Activated T-cell treated with anti-CD3 and anti-CD28 coated beads, Interleukin-2, amount 50 U/mL, for 72 hours (primary cell): ENCODE measurements around the gene VEPH1. TPM values are rescaled to one million over a fixed set of nuclear protein-coding genes. Genes with fewer than 3 reads are reported as not detected.
A peak's percentile ranks its signal among the peaks of the same experiment; 100 is the strongest.

Source experiments
- ATAC-seq, 2 donors: fragments of 150-1000 bp; cut with Tn5 transposase; replicated peaks in 1 of 2; 2 replicates each; pipeline ENCODE4 v1.10.0; 2021; ENCODE audit warnings: moderate library complexity in 2 of 2, mild to moderate bottlenecking in 1 of 2
- DNase-seq, 2 donors: peaks; one replicate each; pipeline ENCODE4 v3.0.0; 2021 to 2022; ENCODE audit warnings: mixed read lengths in 1 of 2
- H3K27ac Mint-ChIP-seq: one replicate; pipeline ENCODE4 v1.8.0; 2022; ENCODE audit warnings: mild to moderate bottlenecking, moderate library complexity, mixed read lengths
- H3K27me3 Mint-ChIP-seq: one replicate; pipeline ENCODE4 v1.8.0; 2022; ENCODE audit warnings: low read depth, mixed read lengths
- H3K36me3 Mint-ChIP-seq, 2 donors: one replicate each; pipeline ENCODE4 v1.8.0; 2022; ENCODE audit warnings: mixed read lengths in 2 of 2, mild to moderate bottlenecking in 1 of 2; ENCODE audit not compliant: insufficient read depth in 2 of 2
- H3K4me1 Mint-ChIP-seq: one replicate; pipeline ENCODE4 v1.8.0; 2022; ENCODE audit warnings: low read depth, mixed read lengths
- H3K4me3 Mint-ChIP-seq, 2 donors: one replicate each; pipeline ENCODE4 v1.8.0; 2022; ENCODE audit warnings: mild to moderate bottlenecking in 2 of 2, mixed read lengths in 2 of 2, moderate library complexity in 2 of 2
- H3K9me3 Mint-ChIP-seq, 2 donors: one replicate each; pipeline ENCODE4 v1.8.0; 2022; ENCODE audit warnings: mixed read lengths in 2 of 2
- total RNA-seq, 2 donors: library from RNA; stranded (reverse); gene quantifications; one replicate each; pipeline ENCODE4 v1.2.3, GENCODE V29; 2022

Gene VEPH1
- not detected for total RNA-seq

- H3K27ac Mint-ChIP-seq: no peak within 1 kb of the TSS
- no peak within 1 kb of the TSS for H3K4me3 Mint-ChIP-seq
- H3K27me3 Mint-ChIP-seq: peaks cover 48% of the 10 kb centered on the region
- peaks cover 8% of the 10 kb centered on the region for H3K4me1 Mint-ChIP-seq
- no peaks in the 10 kb centered on the region for H3K9me3 Mint-ChIP-seq
- ATAC-seq (no peak), DNase-seq (no peak)
- no peaks in the 10 kb centered on the region for H3K36me3 Mint-ChIP-seq
Measured at GRCh38 chr3:157502916-157503595, at the start of gene VEPH1. Gene VEPH1 (minus strand): TSS chr3:157503416. CDS start chr3:157495349, 8,067 bp downstream.

GRCh38 chr3:157551961-157552360 lies 48.7 kb upstream of the VEPH1 start:
- no peak overlapping the region for H3K27ac Mint-ChIP-seq
- peaks cover 33% of the 10 kb centered on the region for H3K27me3 Mint-ChIP-seq
- ATAC-seq (peak; percentile 82 to 93), DNase-seq (peak; percentile 4 to 9)
- H3K9me3 Mint-ChIP-seq: peaks cover 0 to 4% of the 10 kb centered on the region in 2 donors
- peaks cover 5 to 6% of the 10 kb centered on the region in 2 donors for H3K36me3 Mint-ChIP-seq
- peak overlapping the region in 1 of 2 donors; percentile 47 for H3K4me3 Mint-ChIP-seq
- H3K4me1 Mint-ChIP-seq: peaks cover 10% of the 10 kb centered on the region

- peaks cover 31% of the 10 kb centered on the region for H3K27me3 Mint-ChIP-seq
- no peak for ATAC-seq
- no peak for DNase-seq
- no peak overlapping the region for H3K27ac Mint-ChIP-seq
- peaks cover 0 to 4% of the 10 kb centered on the region in 2 donors for H3K9me3 Mint-ChIP-seq
- H3K4me1 Mint-ChIP-seq: peaks cover 10% of the 10 kb centered on the region
- H3K36me3 Mint-ChIP-seq: peaks cover 5 to 6% of the 10 kb centered on the region in 2 donors
- H3K4me3 Mint-ChIP-seq: no peak overlapping the region
Measured at GRCh38 chr3:157549498-157549897, 46.3 kb upstream of the VEPH1 start.

GRCh38 chr3:157544501-157545130 lies 41.4 kb upstream of the VEPH1 start:
- Mint-ChIP-seq H3K27me3 (peaks cover 56% of the 10 kb centered on the region), H3K4me3 (no peak overlapping the region), H3K36me3 (peaks cover 1 to 5% of the 10 kb centered on the region in 2 donors), H3K9me3 (peaks cover 3 to 8% of the 10 kb centered on the region in 2 donors), H3K4me1 (no peaks in the 10 kb centered on the region), H3K27ac (no peak overlapping the region)
- ATAC-seq (no peak), DNase-seq (no peak)

- ATAC-seq (no peak), DNase-seq (no peak)
- Mint-ChIP-seq H3K4me1 (no peaks in the 10 kb centered on the region), H3K4me3 (no peak overlapping the region), H3K27me3 (peaks cover 52% of the 10 kb centered on the region), H3K9me3 (peaks cover 3 to 8% of the 10 kb centered on the region in 2 donors), H3K36me3 (peaks cover 1 to 5% of the 10 kb centered on the region in 2 donors), H3K27ac (no peak overlapping the region)
Measured at GRCh38 chr3:157543501-157544035, 40.4 kb upstream of the VEPH1 start.

GRCh38 chr3:157542711-157543500 lies 39.7 kb upstream of the VEPH1 start:
- peaks cover 3 to 8% of the 10 kb centered on the region in 2 donors for H3K9me3 Mint-ChIP-seq

GRCh38 chr3:157541506-157542236 lies 38.5 kb upstream of the VEPH1 start:
- Mint-ChIP-seq H3K36me3 (peaks cover 1 to 5% of the 10 kb centered on the region in 2 donors), H3K27ac (no peak overlapping the region), H3K4me3 (no peak overlapping the region), H3K4me1 (no peaks in the 10 kb centered on the region), H3K9me3 (peaks cover 3 to 8% of the 10 kb centered on the region in 2 donors), H3K27me3 (peaks cover 44% of the 10 kb centered on the region)
- DNase-seq (no peak), ATAC-seq (no peak)

More at GRCh38 chr3:157542711-157543500, 39.7 kb upstream of the VEPH1 start:
- DNase-seq (no peak), ATAC-seq (no peak)
- Mint-ChIP-seq H3K27me3 (peaks cover 48% of the 10 kb centered on the region), H3K4me3 (no peak overlapping the region), H3K4me1 (no peaks in the 10 kb centered on the region), H3K27ac (no peak overlapping the region), H3K36me3 (peaks cover 1 to 5% of the 10 kb centered on the region in 2 donors)

- peaks cover 47% of the 10 kb centered on the region for H3K27me3 Mint-ChIP-seq
- peaks cover 3 to 8% of the 10 kb centered on the region in 2 donors for H3K9me3 Mint-ChIP-seq
- no peak for DNase-seq
- H3K27ac Mint-ChIP-seq: no peak overlapping the region
- no peak for ATAC-seq
- H3K36me3 Mint-ChIP-seq: peaks cover 1 to 5% of the 10 kb centered on the region in 2 donors
- no peaks in the 10 kb centered on the region for H3K4me1 Mint-ChIP-seq
- no peak overlapping the region for H3K4me3 Mint-ChIP-seq
Measured at GRCh38 chr3:157540656-157541055, 37.4 kb upstream of the VEPH1 start.

- Mint-ChIP-seq H3K4me1 (no peaks in the 10 kb centered on the region), H3K36me3 (no peaks in the 10 kb centered on the region), H3K4me3 (no peak overlapping the region), H3K27me3 (peaks cover 17% of the 10 kb centered on the region), H3K9me3 (no peaks in the 10 kb centered on the region), H3K27ac (no peak overlapping the region)
- no peak for ATAC-seq
- DNase-seq: no peak
Measured at GRCh38 chr3:157535667-157536066, 32.5 kb upstream of the VEPH1 start.

GRCh38 chr3:157534725-157535161 lies 31.5 kb upstream of the VEPH1 start:
- no peak for ATAC-seq
- peaks cover 10% of the 10 kb centered on the region for H3K27me3 Mint-ChIP-seq
- no peak for DNase-seq
- H3K4me3 Mint-ChIP-seq: no peak overlapping the region
- H3K9me3 Mint-ChIP-seq: no peaks in the 10 kb centered on the region
- H3K4me1 Mint-ChIP-seq: no peaks in the 10 kb centered on the region
- H3K36me3 Mint-ChIP-seq: no peaks in the 10 kb centered on the region
- H3K27ac Mint-ChIP-seq: no peak overlapping the region

GRCh38 chr3:157533298-157534070 lies 30.3 kb upstream of the VEPH1 start:
- no peak for DNase-seq
- no peak overlapping the region for H3K27ac Mint-ChIP-seq
- H3K9me3 Mint-ChIP-seq: no peaks in the 10 kb centered on the region
- no peak for ATAC-seq
- H3K27me3 Mint-ChIP-seq: peaks cover 10% of the 10 kb centered on the region
- no peaks in the 10 kb centered on the region for H3K4me1 Mint-ChIP-seq
- H3K4me3 Mint-ChIP-seq: no peak overlapping the region
- H3K36me3 Mint-ChIP-seq: no peaks in the 10 kb centered on the region
